WTC11 (cell line): ENCODE measurements around the gene CD6.

Source experiments
- CDX4 ChIP-seq: fragments of 250-450 bp; sonication (Bioruptor Pico); IDR thresholded peaks from 2 replicates; pipeline ENCODE4 v1.9.0; 2021; ENCODE audit warnings: moderate library complexity, mild to moderate bottlenecking, inconsistent platforms, borderline replicate concordance
- CTCF ChIP-seq: fragments of 200-600 bp; IDR thresholded peaks from 2 replicates; pipeline ENCODE4 v1.8.0; 2022; ENCODE audit warnings: antibody characterized with exemption
- NR3C1 ChIP-seq: sonication (generic); formaldehyde crosslinking; conservative IDR thresholded peaks from 2 replicates; pipeline ENCODE4 v1.8.1; 2023; ENCODE audit warnings: low read depth, mild to moderate bottlenecking, missing genetic modification reagents

DNA sequence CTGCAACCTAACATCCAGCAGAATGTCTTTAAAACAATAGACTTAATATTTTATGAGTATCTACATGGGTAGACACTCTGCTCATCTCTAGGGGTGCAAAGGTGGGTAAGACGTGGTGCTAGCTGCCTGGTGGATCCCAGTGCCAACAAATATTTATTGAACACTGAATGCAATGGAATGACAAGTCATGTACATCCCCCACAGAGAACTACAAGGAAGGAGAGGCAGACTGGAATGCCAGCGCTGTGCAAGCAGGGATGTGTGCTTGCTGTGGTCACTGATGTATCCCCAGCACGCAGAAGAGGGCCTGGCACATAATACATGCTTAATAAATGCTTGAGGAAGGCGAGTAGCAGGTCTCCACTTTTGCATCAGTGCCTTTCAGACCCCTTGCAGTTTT, 61.9 kb downstream of the CD6 start:
- no peak for TF ChIP-seq CDX4 (CRISPR knock-in tag)
- TF ChIP-seq CTCF: no peak
- no peak for TF ChIP-seq NR3C1
